HG03139 (cell line): ENCODE data around the gene GPR15.

Experiments used
- ATAC-seq: cut with Tn5 transposase; IDR thresholded peaks from one replicate; pipeline ENCODE4 v1.9.1; 2021; ENCODE audit not compliant: unreplicated experiment

GPR15 gene

GRCh38 chr3:98582042-98582441, 50.3 kb downstream of the GPR15 start:
- no peak for ATAC-seq

GRCh38 chr3:98583766-98584165, 52.0 kb downstream of the GPR15 start:
- ATAC-seq: no peak
